Lower lobe of right lung (tissue), 2 donors: ENCODE measurements around the gene MRPL1. TPM values are rescaled to one million over a fixed set of nuclear protein-coding genes. Genes with fewer than 3 reads are reported as not detected.
"Not testable (repeated sequence)": the region's sequence is repeated elsewhere in the genome, so short reads cannot be mapped to it uniquely, and the experiment has no call there.

Source experiments
- ATAC-seq, 2 donors: fragments of 200-7000 bp; cut with Tn5 transposase; one replicate each; pipeline ENCODE4 v1.9.1; 2020 to 2022; ENCODE audit warnings: mild to moderate bottlenecking in 2 of 2, moderate library complexity in 2 of 2
- DNase-seq: peaks from one replicate; pipeline ENCODE4 v3.0.0-alpha.2; 2020
- H3K27ac ChIP-seq: fragments of 200-600 bp; one replicate; pipeline ENCODE4 v1.8.0; 2022
- H3K27me3 ChIP-seq: fragments of 200-600 bp; one replicate; pipeline ENCODE4 v1.8.0; 2022; ENCODE audit warnings: low read depth
- H3K36me3 ChIP-seq: fragments of 200-600 bp; one replicate; pipeline ENCODE4 v1.8.0; 2022; ENCODE audit warnings: mild to moderate bottlenecking
- H3K4me1 ChIP-seq: fragments of 200-600 bp; one replicate; pipeline ENCODE4 v1.8.0; 2022
- H3K4me3 ChIP-seq: fragments of 200-600 bp; one replicate; pipeline ENCODE4 v1.8.0; 2022; ENCODE audit warnings: mild to moderate bottlenecking
- H3K9me3 ChIP-seq: fragments of 200-600 bp; one replicate; pipeline ENCODE4 v1.8.0; 2022
- intact Hi-C: fragments of 100-400 bp; cut with DNase I; formaldehyde crosslinking; loops from one replicate; pipeline ENCODE4 v1.11.0; 2022
- total RNA-seq: library from RNA; stranded (reverse); fragmentation: NEBNext Ultra II Directional; extraction: Animal tissue kit (Norgen Biotek cat#: 25700); gene quantifications from one replicate; pipeline ENCODE4 v1.2.1, GENCODE V29; 2021
- TF ChIP-seq, protein P1 (sequence below): fragments of 200-600 bp; IDR thresholded peaks from one replicate; pipeline ENCODE4 v1.8.0; 2022; ENCODE audit warnings: antibody characterized with exemption, mild to moderate bottlenecking
- donor health status: DM: no; HTN: yes; CAD: no; lungs with severe emphysema.

Gene MRPL1
- total RNA-seq, 1 donor from 2014 or later, result 25.8 TPM

DNA sequence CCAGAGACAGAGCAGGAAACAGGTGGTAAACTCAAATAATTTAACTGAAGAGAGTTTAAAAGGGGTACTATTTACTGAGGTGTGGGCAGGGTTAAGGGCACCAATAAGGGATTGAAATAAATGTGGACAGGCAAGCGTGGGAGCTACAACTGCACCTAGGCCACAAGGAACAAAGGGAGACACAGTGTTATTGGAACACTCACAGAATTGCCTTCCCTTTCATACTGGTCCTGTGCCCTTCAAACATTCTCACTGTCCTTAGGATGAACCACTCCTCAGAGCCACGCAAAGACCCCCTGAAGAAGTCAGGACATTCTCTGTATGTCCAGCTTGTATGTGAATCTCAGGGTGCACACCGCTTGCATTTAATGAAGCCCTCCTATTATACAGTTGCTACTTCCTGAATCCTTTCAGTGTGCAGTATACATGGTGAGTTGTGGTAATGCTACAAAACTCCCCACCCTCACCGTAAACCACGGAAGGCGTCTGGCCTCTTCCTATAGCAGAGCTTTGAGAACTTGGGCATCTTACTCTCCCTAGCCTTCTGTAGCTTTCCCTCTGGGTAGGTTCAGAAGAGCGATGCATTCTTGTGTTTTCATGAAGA lies 9.6 kb upstream of the MRPL1 start:
- DNase-seq (no peak), ATAC-seq (peak; percentile 54 to 80)
- Histone ChIP-seq H3K36me3 (no peaks in the 10 kb centered on the region), H3K27ac (no peak overlapping the region), H3K4me3 (no peak overlapping the region), H3K27me3 (no peaks in the 10 kb centered on the region), H3K4me1 (no peaks in the 10 kb centered on the region), H3K9me3 (no peaks in the 10 kb centered on the region)
- TF ChIP-seq, protein P1, sequence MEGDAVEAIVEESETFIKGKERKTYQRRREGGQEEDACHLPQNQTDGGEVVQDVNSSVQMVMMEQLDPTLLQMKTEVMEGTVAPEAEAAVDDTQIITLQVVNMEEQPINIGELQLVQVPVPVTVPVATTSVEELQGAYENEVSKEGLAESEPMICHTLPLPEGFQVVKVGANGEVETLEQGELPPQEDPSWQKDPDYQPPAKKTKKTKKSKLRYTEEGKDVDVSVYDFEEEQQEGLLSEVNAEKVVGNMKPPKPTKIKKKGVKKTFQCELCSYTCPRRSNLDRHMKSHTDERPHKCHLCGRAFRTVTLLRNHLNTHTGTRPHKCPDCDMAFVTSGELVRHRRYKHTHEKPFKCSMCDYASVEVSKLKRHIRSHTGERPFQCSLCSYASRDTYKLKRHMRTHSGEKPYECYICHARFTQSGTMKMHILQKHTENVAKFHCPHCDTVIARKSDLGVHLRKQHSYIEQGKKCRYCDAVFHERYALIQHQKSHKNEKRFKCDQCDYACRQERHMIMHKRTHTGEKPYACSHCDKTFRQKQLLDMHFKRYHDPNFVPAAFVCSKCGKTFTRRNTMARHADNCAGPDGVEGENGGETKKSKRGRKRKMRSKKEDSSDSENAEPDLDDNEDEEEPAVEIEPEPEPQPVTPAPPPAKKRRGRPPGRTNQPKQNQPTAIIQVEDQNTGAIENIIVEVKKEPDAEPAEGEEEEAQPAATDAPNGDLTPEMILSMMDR, result no peak
- intact Hi-C loops, result no loop called here

DNA sequence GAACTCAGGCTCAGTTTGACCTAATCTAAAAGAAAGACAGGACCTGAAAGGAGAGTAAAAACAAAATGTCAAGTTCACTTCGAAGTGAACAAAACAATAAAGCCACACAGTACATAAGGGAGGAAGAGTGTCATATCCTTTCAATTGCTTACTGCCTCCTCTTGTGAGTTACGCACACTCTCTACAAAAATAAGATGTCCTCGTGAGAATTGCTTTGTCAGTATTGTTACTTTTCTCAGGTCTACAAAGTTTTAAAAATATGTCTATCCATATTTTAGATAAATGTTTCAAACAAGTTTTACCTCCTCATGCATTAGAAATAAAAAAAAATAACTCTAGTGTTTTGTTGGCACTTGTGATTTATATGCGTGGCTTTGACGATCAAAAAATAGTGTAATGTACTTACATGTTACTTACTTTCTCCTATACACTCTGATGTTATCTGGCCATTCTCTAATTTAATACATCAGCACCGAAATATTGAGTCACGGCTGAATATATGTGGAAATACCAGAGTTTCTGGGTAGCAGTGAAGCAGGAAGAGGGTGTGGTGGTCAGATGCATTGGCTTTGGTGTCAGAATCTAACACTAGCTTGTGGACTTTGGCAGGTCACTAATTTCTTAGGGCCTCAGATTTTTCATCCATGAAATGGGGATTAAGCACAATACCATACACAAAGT lies 8.1 kb upstream of the MRPL1 start:
- H3K9me3 ChIP-seq, result no peaks in the 10 kb centered on the region

DNA sequence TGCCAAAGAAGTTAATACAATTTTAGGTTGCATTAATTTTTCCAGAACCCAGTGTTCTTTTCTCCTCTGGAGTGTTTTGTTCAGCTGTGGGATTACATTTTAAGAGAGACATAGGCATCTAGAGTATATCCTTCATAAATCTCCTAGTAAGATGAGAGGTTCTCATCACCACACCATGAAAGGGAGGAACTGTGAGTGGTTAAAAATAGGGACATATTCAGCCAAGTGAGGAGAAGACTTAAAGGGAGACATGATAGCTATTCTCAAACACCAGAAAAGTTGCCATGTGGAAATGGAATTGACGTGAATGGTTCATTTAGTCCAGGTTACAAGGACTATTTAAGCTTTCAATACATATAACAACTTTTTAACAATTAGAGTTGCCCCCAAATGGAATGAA lies 6.5 kb upstream of the MRPL1 start:
- no peak overlapping the region for H3K27ac ChIP-seq
- H3K4me1 ChIP-seq, result no peaks in the 10 kb centered on the region
- intact Hi-C loops, result no loop called here
- no peak overlapping the region for H3K4me3 ChIP-seq
- TF ChIP-seq, protein P1, result no peak
- ATAC-seq (no peak), DNase-seq (no peak)
- no peaks in the 10 kb centered on the region for H3K27me3 ChIP-seq
- H3K36me3 ChIP-seq, result no peaks in the 10 kb centered on the region
- H3K9me3 ChIP-seq, result no peaks in the 10 kb centered on the region

More for the DNA sequence above, 8.1 kb upstream of the MRPL1 start:
- DNase-seq (no peak), ATAC-seq (peak; percentile 56 to 68)
- Histone ChIP-seq H3K4me1 (no peaks in the 10 kb centered on the region), H3K4me3 (no peak overlapping the region), H3K27ac (peak overlapping the region; percentile 54), H3K36me3 (no peaks in the 10 kb centered on the region), H3K27me3 (no peaks in the 10 kb centered on the region)
- TF ChIP-seq, protein P1, result no peak
- intact Hi-C loops, result no loop called here

DNA sequence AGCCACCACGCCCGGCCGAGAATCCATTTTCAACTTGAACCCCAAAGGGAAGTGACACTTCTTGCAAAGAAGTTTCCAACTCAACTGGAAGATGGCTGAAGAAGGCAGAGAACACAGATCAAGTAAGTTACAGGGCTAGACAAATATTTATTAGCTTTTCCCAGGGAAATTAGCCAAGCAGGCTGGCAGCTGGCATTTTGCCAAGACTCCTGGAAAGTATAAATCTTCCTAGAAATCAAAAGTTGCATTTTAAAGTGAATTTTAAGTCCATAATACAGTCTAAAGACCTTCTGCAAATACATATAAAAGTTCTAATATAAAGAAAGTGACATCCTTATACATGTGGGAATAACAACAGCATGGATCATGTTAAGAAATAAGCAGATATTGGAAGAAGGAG lies 3.4 kb upstream of the MRPL1 start:
- H3K4me1 ChIP-seq, result peaks cover 11% of the 10 kb centered on the region
- no peaks in the 10 kb centered on the region for H3K27me3 ChIP-seq
- no peak overlapping the region for H3K4me3 ChIP-seq
- TF ChIP-seq, protein P1, result no peak
- no peak overlapping the region for H3K27ac ChIP-seq
- intact Hi-C loops, result no loop called here
- no peak for DNase-seq
- no peaks in the 10 kb centered on the region for H3K36me3 ChIP-seq
- no peaks in the 10 kb centered on the region for H3K9me3 ChIP-seq
- ATAC-seq, result no peak

DNA sequence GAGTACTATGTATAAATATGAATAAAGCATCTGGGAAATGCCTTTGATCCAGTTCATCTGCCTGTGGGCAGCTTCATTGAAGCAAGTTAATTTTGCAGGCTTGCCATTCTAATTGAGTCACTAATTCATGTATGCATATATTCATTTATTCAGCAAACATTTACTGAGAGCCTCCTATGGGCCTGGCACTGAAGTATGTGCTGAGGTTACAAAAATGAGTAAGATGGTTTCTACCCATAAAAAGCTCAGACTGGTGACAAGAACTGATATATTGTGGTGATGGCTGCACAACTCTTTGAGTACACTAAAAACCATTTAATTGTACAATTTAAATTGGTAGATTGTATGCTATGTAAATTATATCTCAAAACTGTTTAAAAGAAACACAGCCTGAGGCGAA lies 1.1 kb upstream of the MRPL1 start:
- TF ChIP-seq, protein P1, result no peak
- intact Hi-C loops, result loop anchor here (10.0 kb wide), 1 partner anchor 53 kb away; no protein-coding TSS in a partner anchor
- Histone ChIP-seq H3K27ac (peak overlapping the region; percentile 97), H3K36me3 (no peaks in the 10 kb centered on the region), H3K9me3 (no peaks in the 10 kb centered on the region), H3K27me3 (no peaks in the 10 kb centered on the region), H3K4me3 (peak overlapping the region; percentile 79), H3K4me1 (peaks cover 11% of the 10 kb centered on the region)
- DNase-seq, result no peak
- ATAC-seq, result no peak

DNA sequence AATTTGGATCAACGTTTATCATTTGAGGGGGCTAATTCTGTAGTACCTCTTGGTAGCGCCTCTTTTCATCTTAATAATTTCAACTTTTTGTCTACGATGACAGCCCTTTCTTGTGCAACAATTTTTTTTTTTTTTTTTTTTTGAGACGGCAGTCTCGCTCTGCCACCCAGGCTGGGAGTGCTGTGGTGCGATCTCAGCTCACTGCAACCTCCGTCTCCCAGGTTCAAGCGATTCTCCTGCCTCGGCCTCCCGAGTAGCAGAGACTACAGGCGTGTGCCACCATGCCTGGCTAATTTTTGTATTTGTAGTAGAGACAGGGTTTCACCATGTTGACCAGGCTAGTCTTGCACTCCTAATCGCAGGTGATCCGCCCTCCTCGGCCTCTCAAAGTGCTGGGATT lies 711 bp downstream of the MRPL1 start:
- H3K4me1 ChIP-seq, result peaks cover 11% of the 10 kb centered on the region
- intact Hi-C loops, result loop anchor here (10.0 kb wide), 1 partner anchor 51 kb away; no protein-coding TSS in a partner anchor
- not testable (repeated sequence) for H3K27me3 ChIP-seq, ATAC-seq, DNase-seq, H3K9me3 ChIP-seq, H3K36me3 ChIP-seq
- peak overlapping the region; percentile 79 for H3K4me3 ChIP-seq
- H3K27ac ChIP-seq, result peak overlapping the region; percentile 97
